Esophagus squamous epithelium (tissue), 5 donors: ENCODE results near the gene ISOC2. TPM values are rescaled to one million over a fixed set of nuclear protein-coding genes. Genes with fewer than 3 reads are reported as not detected.

Source experiments
- DNase-seq: peaks from one replicate; lab custom pipeline; 2025; lab: John Stamatoyannopoulos, UW
- H3K27ac ChIP-seq, 4 donors: fragments of 200-600 bp; sonication (generic); one replicate each; pipeline ENCODE4 v1.5.1; 2016 to 2019; ENCODE audit warnings: mild to moderate bottlenecking in 1 of 4
- H3K27me3 ChIP-seq, 4 donors: fragments of 200-600 bp; sonication (generic); 1 replicate in 3 of 4; 2 replicates in 1 of 4; pipeline versions ENCODE4 v1.5.1 to v1.6.0; 2017 to 2021; ENCODE audit warnings: antibody characterized with exemption in 1 of 4
- H3K36me3 ChIP-seq, 3 donors: fragments of 200-600 bp; sonication (generic); one replicate each; pipeline ENCODE4 v1.5.1; 2016 to 2019
- H3K4me1 ChIP-seq, 3 donors: fragments of 200-600 bp; sonication (generic); one replicate each; pipeline ENCODE4 v1.5.1; 2017 to 2019
- H3K4me3 ChIP-seq, 4 donors: fragments of 200-600 bp; sonication (generic); 1 replicate in 3 of 4; 2 replicates in 1 of 4; pipeline ENCODE4 v1.5.1; 2016 to 2019; ENCODE audit warnings: mild to moderate bottlenecking in 2 of 4, moderate library complexity in 1 of 4
- H3K9me3 ChIP-seq, 3 donors: fragments of 200-600 bp; sonication (generic); one replicate each; pipeline ENCODE4 v1.5.1; 2016 to 2019
- POLR2A ChIP-seq, 4 donors: fragments of 450-650 bp; IDR thresholded peaks; one replicate each; pipeline ENCODE4 v1.6.1; 2017; ENCODE audit warnings: antibody characterized with exemption in 4 of 4, mild to moderate bottlenecking in 4 of 4, moderate library complexity in 3 of 4
- WGBS, 2 donors: methylation state at CpG; one replicate each; pipeline ENCODE4 v1.1.5; 2018; 5-methylcytosine and 5-hydroxymethylcytosine counted together
- intact Hi-C: fragments of 100-400 bp; cut with DNase I; formaldehyde crosslinking; loops from one replicate; pipeline ENCODE4 v1.15.0; 2022
- total RNA-seq, 4 donors: library from RNA; depleted of rRNA; stranded (reverse); fragments of >200 nt; gene quantifications; one replicate each; pipeline ENCODE4 v1.1.0, GENCODE V29; 2016
- TF ChIP-seq, protein P1 (sequence below), 6 experiments: fragments of 450-650 bp in 4 of 6; fragments of 200-600 bp in 2 of 6; sonication (generic) in 2 of 6; IDR thresholded peaks; one replicate each; pipeline ENCODE4 v1.5.1; 2016 to 2019; ENCODE audit warnings: antibody characterized with exemption in 6 of 6, mild to moderate bottlenecking in 4 of 6, moderate library complexity in 4 of 6
- donor health status: DM: yes; HTN: yes; CAD: no.

ISOC2 gene
- total RNA-seq, 4 donors from 2014 or later = 60.5 to 98.1 (median 78.7) TPM

DNA sequence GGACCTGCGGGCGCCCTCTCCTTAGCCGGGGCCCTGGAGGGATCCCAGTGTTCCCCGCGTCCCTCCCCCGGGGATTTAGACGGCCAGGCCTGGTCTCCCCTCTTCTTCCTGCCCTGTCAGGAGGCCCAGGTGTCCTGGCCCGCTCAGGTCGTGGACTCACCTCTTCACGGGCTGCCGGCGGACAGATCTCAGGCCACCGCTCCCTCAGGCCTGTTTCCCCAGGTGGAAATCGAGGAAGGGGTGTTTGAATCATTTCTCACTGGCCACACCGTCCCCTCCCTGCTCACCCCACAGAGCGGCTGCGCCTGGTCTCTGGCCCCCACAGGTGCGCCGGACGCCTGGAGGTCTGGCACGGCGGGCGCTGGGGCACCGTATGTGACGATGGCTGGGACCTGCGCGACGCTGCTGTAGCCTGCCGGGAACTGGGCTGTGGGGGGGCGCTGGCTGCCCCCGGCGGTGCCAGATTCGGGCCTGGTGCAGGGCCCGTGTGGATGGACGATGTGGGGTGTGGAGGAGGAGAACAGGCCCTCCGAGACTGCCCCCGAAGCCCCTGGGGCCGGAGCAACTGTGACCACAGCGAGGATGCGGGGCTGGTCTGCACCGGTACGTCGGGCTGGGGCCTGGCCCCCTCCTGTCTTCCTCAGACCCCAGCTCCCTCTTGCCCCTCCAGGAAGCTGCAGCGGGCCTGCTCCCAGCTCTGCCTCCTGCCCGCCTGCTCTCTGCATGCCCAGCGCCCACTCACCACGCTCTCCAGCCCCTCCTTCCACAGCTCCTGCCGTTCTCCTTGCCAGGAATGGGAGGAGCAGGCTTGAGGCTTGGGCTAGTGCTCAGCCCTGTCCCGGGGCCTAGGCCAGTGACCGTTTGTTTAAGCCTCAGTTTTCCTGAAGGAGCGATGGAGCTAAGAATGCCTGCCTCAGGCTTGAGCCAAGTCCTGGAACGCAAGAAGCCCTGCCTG is 29.3 kb upstream of the ISOC2 start:
- no peak for DNase-seq
- TF ChIP-seq, protein P1, sequence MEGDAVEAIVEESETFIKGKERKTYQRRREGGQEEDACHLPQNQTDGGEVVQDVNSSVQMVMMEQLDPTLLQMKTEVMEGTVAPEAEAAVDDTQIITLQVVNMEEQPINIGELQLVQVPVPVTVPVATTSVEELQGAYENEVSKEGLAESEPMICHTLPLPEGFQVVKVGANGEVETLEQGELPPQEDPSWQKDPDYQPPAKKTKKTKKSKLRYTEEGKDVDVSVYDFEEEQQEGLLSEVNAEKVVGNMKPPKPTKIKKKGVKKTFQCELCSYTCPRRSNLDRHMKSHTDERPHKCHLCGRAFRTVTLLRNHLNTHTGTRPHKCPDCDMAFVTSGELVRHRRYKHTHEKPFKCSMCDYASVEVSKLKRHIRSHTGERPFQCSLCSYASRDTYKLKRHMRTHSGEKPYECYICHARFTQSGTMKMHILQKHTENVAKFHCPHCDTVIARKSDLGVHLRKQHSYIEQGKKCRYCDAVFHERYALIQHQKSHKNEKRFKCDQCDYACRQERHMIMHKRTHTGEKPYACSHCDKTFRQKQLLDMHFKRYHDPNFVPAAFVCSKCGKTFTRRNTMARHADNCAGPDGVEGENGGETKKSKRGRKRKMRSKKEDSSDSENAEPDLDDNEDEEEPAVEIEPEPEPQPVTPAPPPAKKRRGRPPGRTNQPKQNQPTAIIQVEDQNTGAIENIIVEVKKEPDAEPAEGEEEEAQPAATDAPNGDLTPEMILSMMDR (IDR thresholded peaks at IDR 0.05) = no peak
- TF ChIP-seq POLR2A (IDR thresholded peaks at IDR 0.05) = no peak
- Histone ChIP-seq H3K9me3 (no peaks in the 10 kb centered on the region), H3K4me1 (peaks cover 31 to 82% (median 39%) of the 10 kb centered on the region in 3 donors), H3K36me3 (no peaks in the 10 kb centered on the region), H3K27ac (peak overlapping the region in 3 of 4 donors; percentile 21 to 70 (median 38)), H3K27me3 (peaks cover 0 to 43% (median 0%) of the 10 kb centered on the region in 4 donors), H3K4me3 (no peak overlapping the region)
- intact Hi-C loops = no loop called here
- 73 to 84% methylated on average over 5 to 16 of the region's 52 CpGs for WGBS, 2 donors

DNA sequence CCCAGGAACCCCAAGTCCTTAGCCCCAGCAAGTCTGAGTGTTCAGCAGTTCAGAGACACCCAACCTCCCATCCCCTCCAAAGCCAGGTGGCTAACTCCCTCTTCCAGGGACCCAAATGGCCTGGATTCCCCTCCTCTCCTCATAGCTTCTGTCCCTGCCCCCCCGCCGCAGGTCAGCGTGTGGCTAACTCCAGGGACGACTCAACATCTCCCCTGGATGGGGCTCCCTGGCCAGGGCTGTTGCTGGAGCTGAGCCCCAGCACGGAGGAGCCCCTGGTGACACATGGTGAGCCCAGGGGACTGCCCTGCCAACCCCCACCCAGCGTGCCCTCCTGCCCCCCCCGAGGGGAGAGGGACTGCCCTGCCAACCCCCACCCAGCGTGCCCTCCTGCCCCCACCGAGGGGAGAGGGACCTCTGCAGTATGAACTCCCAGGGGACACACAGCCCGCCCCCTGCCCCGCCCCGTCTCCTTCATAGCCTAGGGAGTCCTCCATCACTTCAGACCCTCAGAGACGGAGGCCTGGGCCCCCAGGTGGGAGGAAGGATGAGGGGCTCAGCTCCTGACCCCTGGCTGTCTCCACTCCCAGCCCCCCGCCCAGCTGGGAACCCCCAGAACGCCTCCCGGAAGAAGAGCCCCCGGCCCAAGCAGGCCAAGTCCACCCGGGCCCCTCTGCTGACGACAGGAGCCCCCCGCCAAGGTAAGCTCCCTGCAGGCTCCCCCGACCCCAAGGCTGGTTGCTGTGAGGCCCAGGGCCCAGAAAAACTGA is 28.5 kb upstream of the ISOC2 start:
- intact Hi-C loops = no loop called here
- Histone ChIP-seq H3K4me3 (no peak overlapping the region), H3K4me1 (peaks cover 39 to 91% (median 45%) of the 10 kb centered on the region in 3 donors), H3K9me3 (no peaks in the 10 kb centered on the region), H3K27me3 (peaks cover 0 to 43% (median 0%) of the 10 kb centered on the region in 4 donors), H3K27ac (peak overlapping the region; percentile 44 to 94 (median 88)), H3K36me3 (no peaks in the 10 kb centered on the region)
- WGBS, 2 donors = 67% methylated on average over 4 of the region's 21 CpGs; no CpG with 5 or more reads in 1 of the 2 donors
- DNase-seq = no peak
- TF ChIP-seq, protein P1 (IDR thresholded peaks at IDR 0.05) = no peak
- TF ChIP-seq POLR2A (IDR thresholded peaks at IDR 0.05) = no peak

DNA sequence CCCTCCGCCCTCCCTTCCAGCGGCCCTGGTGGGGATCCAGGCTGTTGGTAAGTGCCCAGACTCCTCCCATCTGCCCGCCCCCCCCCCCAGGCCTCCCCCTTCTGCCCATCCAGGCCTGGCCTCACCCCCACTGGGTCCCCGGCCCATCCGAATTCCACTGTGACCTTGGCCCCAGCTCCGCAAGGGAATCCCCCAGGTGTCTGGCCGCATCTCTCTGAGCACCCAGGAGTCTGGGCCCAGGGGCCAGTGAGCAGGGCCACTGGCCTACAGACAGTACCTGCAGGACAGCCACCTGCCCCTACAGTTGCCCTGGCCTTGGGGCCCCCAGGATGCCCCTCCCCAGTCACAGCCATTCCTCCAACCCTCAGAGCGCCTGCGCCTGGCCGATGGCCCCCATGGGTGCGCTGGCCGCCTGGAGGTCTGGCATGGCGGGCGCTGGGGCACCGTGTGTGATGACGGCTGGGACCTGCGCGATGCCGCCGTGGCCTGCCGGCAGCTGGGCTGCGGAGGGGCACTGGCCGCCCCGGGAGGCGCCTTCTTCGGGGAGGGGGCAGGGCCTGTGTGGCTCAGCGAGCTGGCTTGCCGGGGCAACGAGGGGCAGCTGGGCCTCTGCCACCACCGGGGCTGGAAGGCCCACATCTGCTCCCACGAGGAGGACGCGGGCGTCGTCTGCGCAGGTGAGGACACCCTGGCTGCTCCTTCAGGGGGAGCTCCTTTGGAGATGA is 27.7 kb upstream of the ISOC2 start:
- peaks cover 0 to 1% (median 0%) of the 10 kb centered on the region in 3 donors for H3K36me3 ChIP-seq
- 96% methylated on average over 5 of the region's 36 CpGs; no CpG with 5 or more reads in 1 of the 2 donors for WGBS, 2 donors
- intact Hi-C loops = no loop called here
- H3K9me3 ChIP-seq = no peaks in the 10 kb centered on the region
- H3K4me1 ChIP-seq = peaks cover 47 to 91% (median 50%) of the 10 kb centered on the region in 3 donors
- no peak for DNase-seq
- peaks cover 0 to 35% (median 0%) of the 10 kb centered on the region in 4 donors for H3K27me3 ChIP-seq
- TF ChIP-seq, protein P1 (IDR thresholded peaks at IDR 0.05) = no peak
- no peak for TF ChIP-seq POLR2A (IDR thresholded peaks at IDR 0.05)
- peak overlapping the region in 1 of 4 donors; percentile 21 for H3K4me3 ChIP-seq
- H3K27ac ChIP-seq = peak overlapping the region; percentile 44 to 94 (median 88)

DNA sequence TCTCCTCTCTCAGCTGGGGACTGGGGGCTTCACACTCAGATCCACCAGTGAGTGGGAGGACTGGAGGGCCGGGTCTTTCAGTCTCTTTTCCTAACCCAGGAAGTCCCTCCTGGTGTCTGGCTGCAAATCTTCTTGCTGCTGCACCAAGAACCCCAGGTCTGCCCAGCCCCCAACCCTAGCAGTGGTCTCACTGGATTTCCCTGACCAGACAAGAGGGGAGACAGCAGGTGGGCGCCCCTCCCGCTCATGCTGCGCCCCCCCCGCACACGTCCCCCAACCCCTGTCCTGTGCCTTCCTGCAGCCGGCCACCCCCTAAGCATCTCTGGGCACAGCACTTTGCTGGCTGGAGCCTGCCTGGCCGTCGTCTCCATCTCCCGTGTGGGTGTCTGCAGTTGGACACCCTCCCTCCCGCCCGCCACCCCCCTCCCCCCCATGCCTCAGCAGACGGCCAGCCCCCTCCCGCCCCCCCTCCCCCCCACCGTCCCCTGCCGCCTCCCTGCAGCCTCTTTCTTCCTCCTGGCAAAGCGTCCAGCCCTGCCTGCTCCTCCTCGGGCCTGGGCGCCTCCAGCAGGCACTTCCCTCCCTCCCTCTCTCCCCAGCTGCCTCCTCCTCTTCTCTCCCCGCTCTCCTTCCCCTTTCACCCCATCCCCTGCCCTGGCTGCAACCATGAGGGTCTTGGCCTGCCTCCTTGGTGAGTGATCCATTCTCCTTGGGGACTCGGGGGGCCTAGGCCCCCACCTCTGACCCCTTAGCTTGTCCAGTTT is 26.7 kb upstream of the ISOC2 start, which contains the start of gene SSC5D:
Gene SSC5D, plus strand, starts transcription at position 513 of the 764 bp plus-strand sequence. Its CDS starts 154 bp downstream, at position 667.
- Histone ChIP-seq H3K36me3 (peaks cover 0 to 12% (median 5%) of the 10 kb centered on the region in 3 donors), H3K4me3 (peak within 1 kb of the TSS in 1 of 4 donors; percentile 39), H3K27ac (peak within 1 kb of the TSS; percentile 64 to 94 (median 88)), H3K4me1 (peaks cover 50 to 86% (median 51%) of the 10 kb centered on the region in 3 donors), H3K27me3 (peaks cover 0 to 25% (median 0%) of the 10 kb centered on the region in 4 donors), H3K9me3 (no peaks in the 10 kb centered on the region)
- DNase-seq = no peak
- intact Hi-C loops = no loop called here
- TF ChIP-seq, protein P1 (IDR thresholded peaks at IDR 0.05) = no peak
- TF ChIP-seq POLR2A (IDR thresholded peaks at IDR 0.05) = no peak
- WGBS, 2 donors = 5 to 13% methylated on average over 4 to 6 of the region's 21 CpGs
